ENCODE measurements around the gene MEI1.
A peak's percentile ranks its signal among the peaks of the same experiment; 100 is the strongest.

Gene MEI1

DNA sequence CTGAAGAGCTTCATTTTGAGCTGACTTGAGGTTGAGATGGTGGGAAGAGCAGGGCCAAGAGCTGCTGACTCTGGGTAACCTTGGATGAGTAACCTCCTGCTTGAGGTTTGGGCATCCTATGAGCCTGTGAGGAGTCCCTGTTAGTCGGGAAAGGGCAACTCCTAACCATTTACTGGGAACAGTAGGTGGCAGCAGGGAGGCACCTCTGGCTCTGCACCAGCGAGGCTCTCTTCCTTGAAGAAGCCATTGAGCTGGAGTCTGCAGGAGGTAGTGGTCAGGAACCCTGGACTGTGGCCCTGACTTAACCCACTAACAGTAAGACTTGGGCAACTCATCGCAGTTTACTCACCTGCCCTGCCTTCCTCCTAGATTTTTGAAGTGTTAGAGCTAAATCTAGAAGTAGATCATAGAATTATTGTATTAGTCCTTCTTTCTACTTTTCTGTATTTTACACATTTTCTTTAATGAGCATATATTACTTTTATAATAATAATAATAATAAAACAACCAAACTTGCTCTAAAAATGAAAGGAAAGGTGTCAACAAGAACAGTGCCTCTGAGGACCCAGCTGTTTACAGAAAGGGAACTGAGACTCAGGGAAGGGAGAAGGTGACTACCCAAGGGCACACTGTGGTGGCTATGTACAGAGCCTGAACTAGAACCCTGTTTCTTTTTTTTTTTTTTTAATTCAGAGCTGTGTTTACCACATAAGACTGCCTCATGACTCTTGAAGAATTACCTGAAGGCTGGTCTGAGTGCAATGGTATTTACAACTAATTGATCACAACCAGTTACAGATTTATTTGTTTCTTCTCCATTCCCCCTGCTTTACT lies 47.5 kb downstream of the MEI1 start:
- peak; percentile 28 to 39 for DNase-seq (ENCODE audit: low read depth in 2 of 2)

DNA sequence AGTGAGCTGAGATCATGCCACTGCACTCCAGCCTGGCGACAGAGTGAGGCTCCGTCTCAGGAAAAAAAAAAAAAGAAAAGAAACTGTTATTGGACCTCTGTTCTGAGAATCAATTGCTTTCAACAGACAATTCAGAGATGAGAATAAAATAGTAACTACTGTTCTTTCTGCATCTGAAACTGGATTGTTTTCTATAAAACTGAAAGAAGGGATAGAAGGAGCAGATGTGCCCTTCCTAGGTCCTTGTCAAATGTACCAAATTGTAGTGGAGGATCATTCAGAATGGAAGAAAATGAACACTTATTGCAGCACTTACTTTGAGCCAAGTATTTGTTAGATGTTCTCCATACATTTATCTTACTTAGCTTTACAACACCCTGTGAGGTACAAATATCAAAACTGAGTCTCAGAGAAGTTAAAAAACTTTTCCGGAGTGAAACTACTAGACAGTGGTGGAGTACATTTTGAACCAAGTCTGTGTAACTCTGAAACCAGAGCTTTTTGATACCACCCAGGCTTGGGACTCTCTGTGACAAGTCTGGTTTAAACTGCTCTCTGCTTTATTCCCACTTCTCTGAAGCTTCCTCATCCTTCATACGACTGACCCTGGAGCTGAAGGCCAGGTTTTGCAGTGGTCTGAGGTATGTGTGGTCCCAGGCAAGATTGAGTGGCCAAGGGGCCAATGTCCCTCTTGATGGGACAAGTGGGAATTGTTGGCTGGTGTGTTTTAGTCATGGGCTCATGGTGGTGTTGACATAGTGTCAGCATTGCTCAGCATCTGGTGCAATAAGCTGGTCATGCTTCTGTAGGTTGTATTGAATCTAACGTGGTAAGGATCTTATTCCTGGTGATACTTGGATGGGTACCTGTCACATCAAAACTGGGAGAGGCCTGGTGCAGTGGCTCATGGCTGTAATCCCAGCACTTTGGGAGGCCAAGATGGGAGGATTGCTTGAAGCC lies 53.0 kb downstream of the MEI1 start:
- DNase-seq (ENCODE audit: low read depth in 2 of 2): no peak

GRCh38 chr22:41753984-41754383 lies 54.7 kb downstream of the MEI1 start:
- no peak for DNase-seq (ENCODE audit: low read depth in 2 of 2)

GRCh38 chr22:41757502-41757901 lies 58.2 kb downstream of the MEI1 start:
- no peak for DNase-seq (ENCODE audit: low read depth in 2 of 2)

- no peak for DNase-seq (ENCODE audit: low read depth in 2 of 2)
Measured at GRCh38 chr22:41758231-41758630, 58.9 kb downstream of the MEI1 start.

DNA sequence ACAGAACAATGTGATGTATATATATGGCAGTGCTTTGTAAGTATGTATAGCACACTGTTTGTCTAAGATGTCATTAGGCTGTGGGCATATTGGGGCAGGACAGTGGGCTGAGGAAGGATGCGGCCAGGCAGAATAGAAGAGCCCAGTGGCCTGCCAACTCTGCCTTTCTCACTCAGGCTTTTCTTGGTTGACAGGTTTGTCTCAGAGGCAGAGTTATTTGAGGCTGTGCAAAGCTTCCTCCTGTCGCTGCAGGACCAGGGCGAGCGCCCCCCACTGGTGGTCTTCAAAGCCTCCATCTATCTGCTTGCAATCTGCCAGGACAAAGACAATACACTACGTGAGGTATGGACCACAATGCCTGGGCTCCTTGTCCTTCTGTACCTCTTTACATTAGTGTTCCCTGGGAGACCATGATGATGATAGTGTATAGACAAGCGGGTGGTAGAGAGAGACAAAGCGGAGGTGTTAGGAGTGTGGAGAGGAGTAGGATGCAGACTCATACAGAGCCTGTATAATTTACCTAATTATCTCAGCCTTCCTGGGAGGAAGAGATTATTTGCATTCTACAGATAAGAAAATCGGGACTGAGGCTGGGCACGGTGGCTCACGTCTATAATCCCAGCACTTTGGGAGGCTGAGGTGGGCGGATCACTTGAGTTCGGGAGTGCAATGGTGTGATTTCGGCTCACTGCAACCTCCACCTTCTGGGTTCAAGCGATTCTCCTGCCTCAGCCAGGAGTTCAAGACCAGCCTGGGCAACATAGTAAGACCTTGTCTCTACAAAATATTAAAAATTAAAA lies 63.9 kb downstream of the MEI1 start:
- no peak for DNase-seq (ENCODE audit: low read depth in 2 of 2)

GRCh38 chr22:41766476-41766875 lies 67.2 kb downstream of the MEI1 start:
- no peak for DNase-seq (ENCODE audit: low read depth in 2 of 2)

DNA sequence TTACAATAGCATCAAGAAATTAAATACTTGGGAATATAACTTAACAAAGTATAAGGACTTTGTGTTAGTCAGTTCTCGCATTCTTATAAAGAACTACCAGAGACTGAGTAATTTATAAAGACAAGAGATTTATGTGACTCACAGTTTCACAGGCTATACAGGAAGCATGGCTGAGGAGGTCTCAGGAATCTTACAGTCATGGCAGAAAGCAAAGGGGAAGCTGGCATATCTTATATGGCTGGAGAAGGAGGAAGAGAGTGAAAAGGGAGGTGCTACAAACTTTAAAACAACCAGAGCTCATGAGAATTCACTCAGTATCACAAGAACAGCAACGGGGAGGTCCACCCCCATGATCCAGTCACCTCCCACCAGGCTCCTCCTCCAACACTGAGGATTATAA lies 69.1 kb downstream of the MEI1 start:
- no peak for DNase-seq (ENCODE audit: low read depth in 2 of 2)

DNA sequence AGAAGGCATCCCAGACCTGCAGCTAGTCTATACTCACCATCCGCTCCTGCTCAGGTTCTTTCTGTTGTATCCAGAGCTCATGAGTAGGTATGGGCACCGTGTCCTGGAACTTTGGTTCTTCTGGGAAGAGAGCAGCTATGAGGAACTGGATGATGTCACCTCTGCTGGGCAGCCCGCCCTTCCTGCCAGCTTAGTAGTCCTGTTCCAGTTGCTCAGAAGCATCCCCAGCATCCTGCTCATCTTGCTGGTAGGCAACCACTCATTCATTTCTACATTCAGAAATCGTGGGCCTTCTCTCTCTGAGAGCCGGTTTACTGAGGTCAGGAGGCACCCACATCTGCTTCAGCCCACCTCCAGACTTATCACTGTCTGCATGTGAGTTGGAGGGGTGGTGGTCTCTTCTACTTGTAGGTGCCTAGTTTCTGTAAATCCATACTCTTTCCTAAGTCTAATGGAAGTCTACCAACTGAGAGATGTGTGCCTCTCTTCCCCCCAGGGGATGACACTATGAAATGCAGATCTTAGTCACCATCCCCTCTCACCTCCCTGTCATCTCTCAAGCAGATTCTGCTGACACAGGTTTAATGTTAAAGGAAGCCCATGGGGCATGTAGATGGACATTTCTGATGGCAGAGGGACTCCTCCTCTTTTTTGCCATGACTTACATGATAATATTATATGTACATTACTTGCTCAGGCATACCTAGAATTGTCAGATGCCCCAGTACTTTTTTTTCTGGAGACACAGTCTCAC lies 71.6 kb downstream of the MEI1 start:
- no peak for DNase-seq (ENCODE audit: low read depth in 2 of 2)

DNA sequence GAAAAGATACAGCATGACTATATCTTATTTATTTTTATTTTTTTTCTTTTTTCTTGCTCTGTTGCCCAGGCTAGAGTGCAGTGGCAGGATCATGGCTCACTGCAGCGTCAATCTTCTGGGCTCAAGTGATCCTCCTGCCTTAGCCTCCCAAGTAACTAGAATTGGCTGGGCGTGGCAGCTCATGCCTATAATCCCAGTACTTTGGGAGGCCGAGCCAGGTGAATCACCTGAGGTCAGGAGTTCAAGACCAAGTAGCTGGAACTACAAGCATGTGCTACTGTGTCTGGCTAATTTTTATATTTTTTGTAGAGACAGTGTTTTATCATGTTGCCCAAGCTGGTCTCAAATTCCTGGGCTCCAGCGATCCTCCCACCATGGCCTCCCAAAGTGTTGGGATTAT lies 72.9 kb downstream of the MEI1 start:
- no peak for DNase-seq (ENCODE audit: low read depth in 2 of 2)

DNA sequence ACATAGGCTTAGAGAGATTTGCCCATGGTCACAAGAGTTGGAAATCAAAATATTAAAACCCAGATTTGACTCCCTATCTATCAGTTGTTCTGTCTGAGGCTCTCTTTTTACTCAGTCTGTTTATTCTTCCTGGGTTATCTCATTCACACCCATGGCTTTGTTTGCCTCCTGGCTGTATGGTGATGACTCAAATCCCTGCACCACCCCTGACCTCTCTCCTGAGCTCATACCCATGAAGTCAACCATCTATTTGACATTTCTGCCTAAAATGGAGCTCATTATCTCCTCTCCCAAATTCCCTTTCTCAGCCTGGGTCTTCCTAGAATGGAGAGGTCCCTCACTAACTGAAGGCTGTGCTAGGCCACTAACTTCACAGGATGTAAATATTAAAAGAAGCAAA lies 73.3 kb downstream of the MEI1 start:
- DNase-seq (ENCODE audit: low read depth in 2 of 2): no peak

DNA sequence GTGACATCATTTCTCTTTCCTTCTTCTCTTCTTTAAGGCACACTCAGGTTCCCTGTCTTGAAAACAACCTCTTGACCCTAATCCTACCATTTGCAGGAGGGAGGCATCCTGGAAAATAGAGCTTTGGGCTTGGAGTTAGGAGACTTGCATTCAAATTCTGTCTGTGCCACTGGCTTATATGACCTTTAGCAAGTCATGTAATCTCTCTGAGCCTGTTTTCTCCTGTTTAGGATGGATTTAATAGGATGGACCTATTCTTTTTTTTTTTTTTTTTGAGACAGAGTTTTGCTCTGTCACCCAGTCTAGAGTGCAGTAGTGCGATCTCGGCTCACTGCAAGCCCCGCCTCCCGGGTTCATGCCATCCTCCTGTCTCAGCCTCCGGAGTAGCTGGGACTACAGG lies 76.0 kb downstream of the MEI1 start:
- DNase-seq (ENCODE audit: low read depth in 2 of 2): no peak

DNA sequence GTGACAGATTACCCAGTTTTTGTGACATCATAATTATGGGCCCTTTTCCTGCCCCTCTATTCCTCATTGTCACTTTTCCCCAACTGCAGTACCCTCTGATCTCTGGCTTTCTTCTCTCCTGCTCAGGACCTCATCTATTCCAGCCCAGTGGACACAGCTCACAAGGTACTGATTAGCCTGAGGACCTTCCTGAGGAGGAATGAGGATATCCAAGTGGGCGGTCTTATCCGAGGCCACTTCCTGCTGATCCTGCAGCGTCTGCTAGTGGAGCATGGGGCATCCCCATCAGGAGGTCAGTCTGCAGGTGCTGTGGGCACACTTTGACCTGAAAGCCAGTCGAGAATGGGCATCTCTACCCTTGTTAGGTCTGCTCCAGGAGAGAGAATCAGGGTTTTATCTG lies 76.7 kb downstream of the MEI1 start:
- DNase-seq (ENCODE audit: low read depth in 2 of 2): no peak

DNA sequence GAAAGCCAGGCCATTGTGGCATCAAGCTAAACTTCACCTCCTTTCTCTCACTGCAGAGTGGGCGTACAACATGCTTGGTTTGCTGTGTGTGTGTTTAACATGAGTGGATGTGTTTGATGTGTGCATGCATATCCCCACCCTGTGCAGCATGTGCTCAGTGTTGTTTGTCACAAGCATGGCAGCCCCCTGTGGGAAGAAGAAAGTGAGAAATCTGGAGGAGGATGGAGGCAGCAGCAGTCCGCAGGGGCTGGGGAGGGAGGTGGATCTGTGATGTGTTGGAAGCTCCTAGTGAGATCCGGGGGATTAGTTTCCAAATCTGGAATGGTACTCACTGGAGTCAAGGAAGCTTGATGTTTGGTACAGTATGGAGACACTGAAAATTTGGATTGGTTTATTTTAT lies 77.1 kb downstream of the MEI1 start:
- no peak for DNase-seq (ENCODE audit: low read depth in 2 of 2)

DNA sequence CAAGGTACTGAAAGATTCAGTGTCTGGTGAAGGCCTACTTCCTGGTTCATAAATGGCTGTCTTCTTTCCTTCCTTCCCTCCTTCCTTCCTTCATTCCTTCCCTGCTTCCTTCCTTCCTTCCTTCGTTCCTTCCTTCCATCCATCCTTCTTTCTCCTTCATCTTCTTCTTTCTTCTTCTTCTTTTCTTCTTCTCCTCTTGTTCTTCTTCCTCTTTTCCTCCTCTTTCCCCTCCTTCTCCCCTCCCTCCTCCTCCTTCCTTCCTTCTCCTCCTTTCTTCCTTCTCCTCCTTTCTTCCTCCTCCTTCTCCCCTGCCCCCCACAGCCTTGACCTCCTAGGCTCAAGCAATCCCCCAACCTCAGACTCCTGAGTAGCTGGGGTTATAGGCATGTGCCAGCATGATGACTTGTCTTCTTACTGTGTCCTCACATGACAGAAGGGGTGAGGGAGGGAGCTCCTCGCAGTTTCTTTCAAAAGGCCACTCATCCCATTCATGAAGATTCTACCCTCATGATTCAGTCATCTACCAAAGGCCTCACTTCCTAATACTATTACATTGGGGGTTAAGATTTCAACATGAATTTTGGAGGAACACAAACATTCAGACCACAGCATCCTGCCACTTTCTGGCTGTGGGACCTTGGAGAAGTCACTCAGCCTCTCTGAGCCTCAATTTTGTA lies 78.6 kb downstream of the MEI1 start:
- DNase-seq (ENCODE audit: low read depth in 2 of 2): no peak

- DNase-seq (ENCODE audit: low read depth in 2 of 2): no peak
Measured at GRCh38 chr22:41779929-41780505, 80.7 kb downstream of the MEI1 start.

DNA sequence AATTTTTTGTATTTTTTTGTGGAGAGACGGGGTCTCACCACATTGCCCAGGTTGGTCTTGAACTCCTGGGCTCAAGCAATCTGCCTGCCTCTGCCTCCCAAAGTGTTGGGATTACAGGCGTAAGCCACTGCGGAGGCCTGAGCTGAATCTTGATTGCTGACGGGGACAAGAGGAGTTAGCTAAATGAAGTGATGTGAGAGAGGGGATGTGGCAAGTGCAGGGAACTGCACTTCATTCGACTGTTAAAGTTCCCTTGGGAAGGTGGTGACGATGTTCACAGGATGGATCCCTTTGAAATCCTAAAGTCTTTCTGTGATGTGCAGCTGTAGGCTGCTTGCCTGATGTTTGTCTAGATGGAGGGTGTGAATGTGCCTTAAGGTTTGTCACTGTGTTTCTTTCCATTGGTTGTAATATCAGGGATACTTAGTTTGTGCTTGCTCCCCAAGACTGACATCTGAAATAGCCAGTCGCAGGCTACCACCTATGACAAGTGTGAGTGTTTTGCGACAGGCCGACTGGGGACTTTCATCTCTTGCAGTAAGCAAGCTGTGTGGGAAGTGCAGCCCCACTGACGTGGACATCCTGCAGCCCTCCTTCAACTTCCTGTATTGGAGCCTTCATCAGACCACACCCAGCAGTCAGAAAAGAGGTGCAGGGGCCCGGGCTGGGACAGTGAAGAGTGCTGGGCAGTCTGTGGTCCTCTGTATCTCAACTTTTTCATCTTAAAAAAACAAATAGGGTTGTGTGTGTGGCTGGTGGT lies 81.6 kb downstream of the MEI1 start:
- DNase-seq (ENCODE audit: low read depth in 2 of 2): peak; percentile 72

GRCh38 chr22:41781507-41781906 lies 82.2 kb downstream of the MEI1 start:
- no peak for DNase-seq (ENCODE audit: low read depth in 2 of 2)

- DNase-seq (ENCODE audit: low read depth in 2 of 2): no peak
Measured at GRCh38 chr22:41782316-41782715, 83.0 kb downstream of the MEI1 start.

- DNase-seq (ENCODE audit: low read depth in 2 of 2): no peak
Measured at GRCh38 chr22:41782751-41783150, 83.4 kb downstream of the MEI1 start.
